ENCODE measurements around the gene TBC1D8. TPM values are rescaled to one million over a fixed set of nuclear protein-coding genes. Genes with fewer than 3 reads are reported as not detected.
A peak's percentile ranks its signal among the peaks of the same experiment; 100 is the strongest.

The TBC1D8 gene
- total and polyA plus RNA-seq, 2 of the 13 experiments (the other 11 are each of a cell fraction or from before 2014, with no cell fraction given) = 45.1 to 95.4 TPM

GRCh38 chr2:101064868-101065549 is 86.2 kb downstream of the TBC1D8 start (continued):
- TF ChIP-seq, protein P1, sequence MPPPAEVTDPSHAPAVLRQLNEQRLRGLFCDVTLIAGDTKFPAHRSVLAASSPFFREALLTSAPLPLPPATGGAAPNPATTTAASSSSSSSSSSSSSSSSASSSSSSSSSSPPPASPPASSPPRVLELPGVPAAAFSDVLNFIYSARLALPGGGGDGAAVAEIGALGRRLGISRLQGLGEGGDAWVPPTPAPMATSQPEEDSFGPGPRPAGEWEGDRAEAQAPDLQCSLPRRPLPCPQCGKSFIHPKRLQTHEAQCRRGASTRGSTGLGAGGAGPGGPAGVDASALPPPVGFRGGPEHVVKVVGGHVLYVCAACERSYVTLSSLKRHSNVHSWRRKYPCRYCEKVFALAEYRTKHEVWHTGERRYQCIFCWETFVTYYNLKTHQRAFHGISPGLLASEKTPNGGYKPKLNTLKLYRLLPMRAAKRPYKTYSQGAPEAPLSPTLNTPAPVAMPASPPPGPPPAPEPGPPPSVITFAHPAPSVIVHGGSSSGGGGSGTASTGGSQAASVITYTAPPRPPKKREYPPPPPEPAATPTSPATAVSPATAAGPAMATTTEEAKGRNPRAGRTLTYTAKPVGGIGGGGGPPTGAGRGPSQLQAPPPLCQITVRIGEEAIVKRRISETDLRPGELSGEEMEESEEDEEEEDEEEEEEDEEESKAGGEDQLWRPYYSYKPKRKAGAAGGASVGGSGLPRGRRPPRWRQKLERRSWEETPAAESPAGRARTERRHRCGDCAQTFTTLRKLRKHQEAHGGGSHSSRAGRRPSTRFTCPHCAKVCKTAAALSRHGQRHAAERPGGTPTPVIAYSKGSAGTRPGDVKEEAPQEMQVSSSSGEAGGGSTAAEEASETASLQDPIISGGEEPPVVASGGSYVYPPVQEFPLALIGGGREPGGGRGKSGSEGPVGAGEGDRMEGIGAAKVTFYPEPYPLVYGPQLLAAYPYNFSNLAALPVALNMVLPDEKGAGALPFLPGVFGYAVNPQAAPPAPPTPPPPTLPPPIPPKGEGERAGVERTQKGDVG (CRISPR knock-in tag; IDR thresholded peaks at IDR 0.05; ENCODE audit: borderline replicate concordance) = no peak
- TF ChIP-seq PRMT3 (CRISPR knock-in tag; IDR thresholded peaks at IDR 0.05; ENCODE audit: borderline replicate concordance, low read depth) (no peak), ZFY (CRISPR knock-in tag; IDR thresholded peaks at IDR 0.05) (peak; percentile 21; the same call in 1 of the 2 replicates), KAT2B (IDR thresholded peaks at IDR 0.05; ENCODE audit: borderline replicate concordance, low read depth, low read length) (no peak), ZNF331 (CRISPR knock-in tag; IDR thresholded peaks at IDR 0.05) (peak; percentile 78), JUN (CRISPR knock-in tag; IDR thresholded peaks at IDR 0.05) (peak; percentile 73; the same call in 1 of the 2 replicates), ZBTB2 (CRISPR knock-in tag; IDR thresholded peaks at IDR 0.05; ENCODE audit: low read depth) (no peak), HNF1B (CRISPR knock-in tag; IDR thresholded peaks at IDR 0.05) (peak; percentile 93), DDIT3 (CRISPR knock-in tag; IDR thresholded peaks at IDR 0.05) (no peak), ETV5 (CRISPR knock-in tag; IDR thresholded peaks at IDR 0.05; ENCODE audit: borderline replicate concordance) (peak; percentile 38; the same call in 1 of the 2 replicates), FOXO1 (CRISPR knock-in tag; IDR thresholded peaks at IDR 0.05) (peak; percentile 42), ZNF24 (IDR thresholded peaks at IDR 0.05) (no peak), MIER2 (CRISPR knock-in tag; IDR thresholded peaks at IDR 0.05) (peak; percentile 62; the same call in 1 of the 2 replicates), ARID3A (IDR thresholded peaks at IDR 0.05; ENCODE audit: low read depth, low read length) (peak; percentile 45; the same call in 1 of the 2 replicates), ZNF10 (CRISPR knock-in tag; IDR thresholded peaks at IDR 0.05; ENCODE audit: borderline replicate concordance, low read depth) (no peak), ELF3 (CRISPR knock-in tag; IDR thresholded peaks at IDR 0.05) (peak; percentile 73), ZSCAN22 (CRISPR knock-in tag; IDR thresholded peaks at IDR 0.05) (no peak), ZNF496 (CRISPR knock-in tag; IDR thresholded peaks at IDR 0.05; ENCODE audit: insufficient replicate concordance) (no peak), IKZF1 (IDR thresholded peaks at IDR 0.05) (no peak), ATF7 (IDR thresholded peaks at IDR 0.05) (no peak), ATF7 (CRISPR knock-in tag; IDR thresholded peaks at IDR 0.05) (no peak)

Data from HepG2 (cell line).